Type B pancreatic cell (in vitro differentiated cells): ENCODE measurements around the gene AJAP1. TPM values are rescaled to one million over a fixed set of nuclear protein-coding genes. Genes with fewer than 3 reads are reported as not detected.

Source experiments
- DNase-seq: peaks from one replicate; pipeline ENCODE4 v3.0.0; 2021; ENCODE audit warnings: mixed read lengths; ENCODE audit not compliant: unreplicated experiment; ENCODE audit errors: extremely low spot score
- H3K27ac Mint-ChIP-seq: 2 replicates; pipeline ENCODE4 v1.8.0; 2021; ENCODE audit warnings: mild to moderate bottlenecking, mixed read lengths
- H3K27me3 Mint-ChIP-seq: 2 replicates; pipeline ENCODE4 v1.8.0; 2021; ENCODE audit warnings: mixed read lengths
- H3K36me3 Mint-ChIP-seq: 2 replicates; pipeline ENCODE4 v1.8.0; 2021; ENCODE audit warnings: mixed read lengths
- H3K4me1 Mint-ChIP-seq: one replicate; pipeline ENCODE4 v1.8.0; 2021; ENCODE audit warnings: mixed read lengths; ENCODE audit not compliant: unreplicated experiment
- H3K4me3 Mint-ChIP-seq: 2 replicates; pipeline ENCODE4 v1.8.0; 2021; ENCODE audit warnings: mild to moderate bottlenecking, mixed read lengths
- H3K9me3 Mint-ChIP-seq: 2 replicates; pipeline ENCODE4 v1.8.0; 2021; ENCODE audit warnings: mixed read lengths
- long read RNA-seq: library from polyadenylated mRNA; unstranded; transcript quantifications from one replicate; pipeline ENCODE4 v2.0.0, GENCODE V29; 2020
- total RNA-seq: library from RNA; stranded (reverse); gene quantifications from 2 replicates; pipeline ENCODE4 v1.2.1, GENCODE V29; 2021; ENCODE audit warnings: low replicate concordance
- TF ChIP-seq, protein P1 (sequence below): fragments of 200-600 bp; sonication (generic); conservative IDR thresholded peaks from 2 replicates; pipeline ENCODE4 v1.5.0; 2021; ENCODE audit warnings: antibody characterized with exemption, mild to moderate bottlenecking

AJAP1 gene, protein sequence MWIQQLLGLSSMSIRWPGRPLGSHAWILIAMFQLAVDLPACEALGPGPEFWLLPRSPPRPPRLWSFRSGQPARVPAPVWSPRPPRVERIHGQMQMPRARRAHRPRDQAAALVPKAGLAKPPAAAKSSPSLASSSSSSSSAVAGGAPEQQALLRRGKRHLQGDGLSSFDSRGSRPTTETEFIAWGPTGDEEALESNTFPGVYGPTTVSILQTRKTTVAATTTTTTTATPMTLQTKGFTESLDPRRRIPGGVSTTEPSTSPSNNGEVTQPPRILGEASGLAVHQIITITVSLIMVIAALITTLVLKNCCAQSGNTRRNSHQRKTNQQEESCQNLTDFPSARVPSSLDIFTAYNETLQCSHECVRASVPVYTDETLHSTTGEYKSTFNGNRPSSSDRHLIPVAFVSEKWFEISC
- 4.8 and 9.5 TPM in 2 replicates for total RNA-seq
- long read RNA-seq: 0 reads

DNA sequence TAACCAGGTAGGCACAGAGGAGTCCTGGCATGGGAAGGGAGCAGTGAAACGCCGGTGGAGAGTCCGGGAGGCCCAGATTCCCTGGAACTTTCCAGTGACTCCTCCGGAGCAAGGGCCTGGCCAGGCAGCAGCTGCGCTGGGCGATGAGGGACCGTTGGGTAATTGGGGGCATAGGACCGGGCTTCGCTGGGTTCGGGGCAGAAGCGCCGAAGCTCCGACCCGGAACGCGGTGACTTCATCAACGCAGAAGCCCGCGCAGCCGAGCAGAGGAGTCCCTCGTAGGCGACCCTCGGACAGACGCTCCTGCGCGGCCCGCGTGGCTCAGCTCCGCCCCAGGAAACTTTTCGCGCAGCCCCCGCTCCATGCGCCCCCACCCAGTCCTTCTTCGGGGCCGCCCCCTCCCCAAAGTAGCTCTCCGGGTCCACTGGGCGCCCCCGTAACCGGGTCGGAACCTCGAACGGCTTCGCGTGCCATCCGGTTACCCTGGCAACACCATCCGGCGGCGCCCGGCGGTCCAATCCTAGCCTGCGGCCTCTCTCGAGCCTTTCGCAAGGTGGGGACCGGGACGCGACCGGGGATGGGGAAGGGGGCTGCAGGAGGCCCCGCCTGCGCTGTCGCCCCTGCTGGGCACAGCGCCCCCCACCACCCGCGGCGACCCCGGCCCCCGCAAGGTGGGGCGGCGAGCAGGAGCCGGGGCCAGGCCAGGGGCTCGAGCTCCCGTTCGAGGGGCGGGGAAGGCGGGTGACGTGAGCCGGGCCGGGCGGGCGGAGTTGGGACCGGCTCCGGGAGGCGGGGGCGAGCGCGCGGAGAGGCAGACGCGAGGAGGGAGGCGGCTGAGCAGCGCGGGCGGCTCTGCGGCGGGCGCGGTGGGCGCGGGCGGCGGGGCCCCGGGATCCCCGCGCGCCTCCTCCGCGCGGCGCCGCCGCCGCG lies at the start of gene AJAP1:
Gene AJAP1 (plus strand): TSS at position 814 of the 930 bp plus-strand sequence. CDS start 817 bp downstream, outside the sequence.
- TF ChIP-seq, protein P1, sequence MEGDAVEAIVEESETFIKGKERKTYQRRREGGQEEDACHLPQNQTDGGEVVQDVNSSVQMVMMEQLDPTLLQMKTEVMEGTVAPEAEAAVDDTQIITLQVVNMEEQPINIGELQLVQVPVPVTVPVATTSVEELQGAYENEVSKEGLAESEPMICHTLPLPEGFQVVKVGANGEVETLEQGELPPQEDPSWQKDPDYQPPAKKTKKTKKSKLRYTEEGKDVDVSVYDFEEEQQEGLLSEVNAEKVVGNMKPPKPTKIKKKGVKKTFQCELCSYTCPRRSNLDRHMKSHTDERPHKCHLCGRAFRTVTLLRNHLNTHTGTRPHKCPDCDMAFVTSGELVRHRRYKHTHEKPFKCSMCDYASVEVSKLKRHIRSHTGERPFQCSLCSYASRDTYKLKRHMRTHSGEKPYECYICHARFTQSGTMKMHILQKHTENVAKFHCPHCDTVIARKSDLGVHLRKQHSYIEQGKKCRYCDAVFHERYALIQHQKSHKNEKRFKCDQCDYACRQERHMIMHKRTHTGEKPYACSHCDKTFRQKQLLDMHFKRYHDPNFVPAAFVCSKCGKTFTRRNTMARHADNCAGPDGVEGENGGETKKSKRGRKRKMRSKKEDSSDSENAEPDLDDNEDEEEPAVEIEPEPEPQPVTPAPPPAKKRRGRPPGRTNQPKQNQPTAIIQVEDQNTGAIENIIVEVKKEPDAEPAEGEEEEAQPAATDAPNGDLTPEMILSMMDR: no peak
- H3K4me1 Mint-ChIP-seq: peaks cover 16% of the 10 kb centered on the region
- DNase-seq: no peak
- no peak within 1 kb of the TSS for H3K27ac Mint-ChIP-seq
- peaks cover 41% of the 10 kb centered on the region for H3K27me3 Mint-ChIP-seq
- no peaks in the 10 kb centered on the region for H3K36me3 Mint-ChIP-seq
- peak within 1 kb of the TSS; percentile 70 for H3K4me3 Mint-ChIP-seq
- H3K9me3 Mint-ChIP-seq: no peaks in the 10 kb centered on the region

DNA sequence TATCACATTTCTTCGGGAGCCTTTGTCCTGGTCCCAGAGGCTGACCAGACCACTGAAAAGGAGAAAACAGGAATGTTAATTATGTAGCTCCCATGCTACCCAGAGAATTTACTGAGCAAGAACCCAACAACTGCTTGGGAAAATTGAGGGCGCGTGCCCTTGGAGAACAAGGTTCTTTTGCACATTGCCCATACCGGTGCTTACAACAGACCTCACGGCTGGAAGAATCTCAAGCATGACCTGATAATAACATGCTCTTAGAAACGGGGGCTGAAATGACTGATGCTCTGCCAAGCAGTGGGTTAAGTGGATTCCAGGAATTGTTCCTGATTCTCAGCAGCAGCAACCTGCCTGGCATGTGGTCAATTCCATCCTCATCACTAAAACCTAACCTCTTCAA lies 49.3 kb upstream of the AJAP1 start:
- Mint-ChIP-seq H3K4me1 (no peaks in the 10 kb centered on the region), H3K4me3 (no peak overlapping the region), H3K27ac (no peak overlapping the region), H3K36me3 (no peaks in the 10 kb centered on the region), H3K9me3 (no peaks in the 10 kb centered on the region), H3K27me3 (peaks cover 50% of the 10 kb centered on the region)
- no peak for DNase-seq
- TF ChIP-seq, protein P1: no peak

DNA sequence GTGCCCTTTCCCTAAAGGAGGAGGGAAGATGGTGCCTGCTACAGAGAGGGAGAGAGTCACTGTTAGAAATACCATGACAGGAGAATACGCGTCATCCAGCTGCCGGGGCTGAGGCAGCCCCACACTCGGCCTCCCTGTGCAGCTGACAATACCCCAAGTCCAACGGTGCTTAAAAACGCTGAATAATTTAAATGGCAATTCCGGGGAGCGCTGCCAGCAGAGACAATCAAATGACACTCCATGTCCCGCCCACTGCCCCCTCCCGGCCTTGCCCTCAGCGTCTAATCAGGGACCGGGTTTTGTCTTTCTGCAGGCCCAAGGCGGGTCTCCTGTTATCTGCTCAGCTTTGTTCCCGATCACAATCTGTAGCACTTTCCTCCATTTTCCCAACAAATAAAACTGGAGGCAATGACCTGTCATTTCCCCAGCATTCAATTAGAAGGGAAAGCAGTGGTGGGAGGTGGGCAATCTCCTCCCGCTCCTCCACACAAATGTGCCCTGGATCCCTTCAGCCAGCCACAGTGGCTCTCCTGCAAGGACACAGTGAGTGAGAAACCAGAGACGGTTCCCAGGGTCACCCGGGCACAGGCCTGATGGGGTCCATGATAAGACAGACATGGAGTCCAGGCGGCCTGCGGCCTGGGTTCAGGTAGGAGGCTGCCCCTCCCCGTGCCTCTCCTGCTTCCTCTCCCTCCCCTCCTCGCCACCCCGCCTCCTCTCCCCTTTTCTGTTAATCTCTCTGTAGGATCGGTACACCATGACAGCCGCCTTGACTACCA lies 42.7 kb upstream of the AJAP1 start:
- H3K36me3 Mint-ChIP-seq: no peaks in the 10 kb centered on the region
- H3K4me3 Mint-ChIP-seq: no peak overlapping the region
- H3K27me3 Mint-ChIP-seq: peaks cover 16% of the 10 kb centered on the region
- H3K27ac Mint-ChIP-seq: no peak overlapping the region
- no peak for DNase-seq
- peaks cover 6% of the 10 kb centered on the region for H3K4me1 Mint-ChIP-seq
- H3K9me3 Mint-ChIP-seq: no peaks in the 10 kb centered on the region
- TF ChIP-seq, protein P1: no peak

DNA sequence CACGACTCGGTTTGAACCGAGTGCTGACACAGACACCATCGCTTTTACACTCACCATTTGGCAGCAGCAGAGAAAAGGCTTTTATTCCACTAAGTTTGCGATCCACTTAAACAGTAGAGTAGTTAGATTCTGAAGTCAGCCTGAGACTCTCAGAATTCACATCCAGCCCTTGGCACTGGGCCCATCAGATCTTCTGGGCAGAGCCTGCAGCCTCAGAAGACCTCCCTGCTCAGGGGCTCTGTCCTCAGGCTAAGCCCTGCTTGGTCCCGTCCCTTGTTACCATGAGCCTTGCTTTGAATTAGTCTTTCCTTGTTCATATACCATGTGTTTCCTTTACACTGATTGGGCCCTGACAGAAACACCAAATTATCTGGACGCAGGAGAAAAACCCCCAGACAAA lies 41.4 kb upstream of the AJAP1 start:
- Mint-ChIP-seq H3K9me3 (no peaks in the 10 kb centered on the region), H3K4me3 (no peak overlapping the region), H3K36me3 (no peaks in the 10 kb centered on the region), H3K27me3 (peaks cover 14% of the 10 kb centered on the region), H3K27ac (no peak overlapping the region), H3K4me1 (peaks cover 6% of the 10 kb centered on the region)
- TF ChIP-seq, protein P1: no peak
- DNase-seq: no peak
